ENCODE data around the gene A1BG. TPM values are rescaled to one million over a fixed set of nuclear protein-coding genes. Genes with fewer than 3 reads are reported as not detected.

A1BG gene
- total RNA-seq, 6 experiments from 2014 or later: 897 to 2,313 (median 1,164) TPM

DNA sequence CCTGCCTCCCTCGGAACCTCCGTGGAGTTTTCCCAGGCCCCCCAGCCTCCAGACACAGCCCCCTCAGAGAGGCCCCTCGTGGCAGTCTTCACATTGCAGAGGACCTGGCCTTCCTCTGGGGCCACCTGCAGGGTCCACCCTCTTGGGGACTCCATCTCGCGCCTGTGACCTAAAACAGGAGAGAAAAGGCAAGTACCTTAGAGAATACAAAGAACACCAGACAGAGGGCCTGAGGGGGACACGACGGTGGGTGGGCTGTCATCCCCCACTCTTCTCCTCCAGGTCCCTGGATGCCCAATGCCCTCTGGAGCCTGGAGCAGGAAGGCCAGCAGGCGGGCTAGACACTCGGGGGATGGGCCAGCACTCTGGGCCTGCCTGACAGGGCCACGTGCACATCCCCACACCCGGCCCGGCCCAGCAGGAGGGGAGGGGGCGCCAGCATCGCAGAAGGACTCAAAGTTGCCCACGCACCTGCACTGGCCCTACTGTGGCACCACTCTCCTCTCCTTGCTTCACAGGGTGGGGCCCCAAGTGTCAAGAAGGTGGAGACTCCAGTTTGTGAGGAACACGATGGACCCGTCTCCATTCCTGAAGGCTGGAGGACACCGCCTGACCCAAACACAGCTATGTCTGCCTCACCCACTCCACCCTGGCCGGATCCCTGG is 4.3 kb upstream of the A1BG start:
- no peaks in the 10 kb centered on the region for H3K27me3 ChIP-seq
- TF ChIP-seq, protein P1, sequence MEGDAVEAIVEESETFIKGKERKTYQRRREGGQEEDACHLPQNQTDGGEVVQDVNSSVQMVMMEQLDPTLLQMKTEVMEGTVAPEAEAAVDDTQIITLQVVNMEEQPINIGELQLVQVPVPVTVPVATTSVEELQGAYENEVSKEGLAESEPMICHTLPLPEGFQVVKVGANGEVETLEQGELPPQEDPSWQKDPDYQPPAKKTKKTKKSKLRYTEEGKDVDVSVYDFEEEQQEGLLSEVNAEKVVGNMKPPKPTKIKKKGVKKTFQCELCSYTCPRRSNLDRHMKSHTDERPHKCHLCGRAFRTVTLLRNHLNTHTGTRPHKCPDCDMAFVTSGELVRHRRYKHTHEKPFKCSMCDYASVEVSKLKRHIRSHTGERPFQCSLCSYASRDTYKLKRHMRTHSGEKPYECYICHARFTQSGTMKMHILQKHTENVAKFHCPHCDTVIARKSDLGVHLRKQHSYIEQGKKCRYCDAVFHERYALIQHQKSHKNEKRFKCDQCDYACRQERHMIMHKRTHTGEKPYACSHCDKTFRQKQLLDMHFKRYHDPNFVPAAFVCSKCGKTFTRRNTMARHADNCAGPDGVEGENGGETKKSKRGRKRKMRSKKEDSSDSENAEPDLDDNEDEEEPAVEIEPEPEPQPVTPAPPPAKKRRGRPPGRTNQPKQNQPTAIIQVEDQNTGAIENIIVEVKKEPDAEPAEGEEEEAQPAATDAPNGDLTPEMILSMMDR (IDR thresholded peaks at IDR 0.05): no peak
- no peak for TF ChIP-seq POLR2A (IDR thresholded peaks at IDR 0.05)
- DNase-seq (peak in 2 of 3 donors; percentile 18 to 22), ATAC-seq (no peak)
- no peak overlapping the region for H3K4me3 ChIP-seq
- intact Hi-C loops (cut with DNase I): no loop called here
- no peaks in the 10 kb centered on the region for H3K9me3 ChIP-seq
- H3K36me3 ChIP-seq: no peaks in the 10 kb centered on the region
- H3K4me1 ChIP-seq: peaks cover 0 to 28% (median 12%) of the 10 kb centered on the region in 4 donors
- H3K27ac ChIP-seq: no peak overlapping the region
- 60% methylated on average over 6 of the region's 19 CpGs for WGBS (ENCODE audit: insufficient coverage, low coverage, low lambda C conversion rate, missing lambda C conversion rate)

DNA sequence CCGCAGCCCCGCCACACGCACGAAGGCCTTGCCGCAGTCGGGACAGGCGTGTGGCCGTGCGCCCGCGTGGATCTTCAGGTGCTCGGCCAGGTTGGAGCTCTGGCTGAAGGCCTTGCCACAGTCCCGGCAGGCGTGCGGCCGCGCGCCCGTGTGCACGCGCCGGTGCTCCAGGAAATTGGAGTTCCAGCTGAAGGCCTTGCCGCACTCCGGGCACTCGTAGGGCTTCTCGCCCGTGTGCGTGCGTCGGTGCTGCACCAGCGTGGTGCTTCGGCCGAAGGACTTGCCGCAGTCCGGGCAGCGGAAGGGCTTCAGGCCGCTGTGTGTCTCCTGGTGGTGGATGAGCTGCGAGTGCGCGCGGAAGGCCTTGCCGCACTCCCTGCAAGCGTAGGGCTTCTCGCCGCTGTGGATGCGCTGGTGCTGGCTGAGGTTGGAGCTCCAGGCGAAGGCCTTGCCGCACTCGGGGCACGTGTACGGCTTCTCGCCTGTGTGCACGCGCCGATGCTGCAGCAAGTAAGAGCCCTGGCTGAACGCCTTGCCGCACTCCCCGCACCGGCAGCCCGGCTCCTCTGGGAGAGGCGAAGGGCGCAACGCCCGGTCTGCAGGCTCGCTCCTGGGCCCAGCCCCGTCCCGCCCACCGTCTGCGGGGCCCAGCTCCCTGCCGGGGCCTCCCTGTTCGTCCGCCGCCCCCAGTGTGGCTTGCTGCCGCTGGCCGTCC is 3.6 kb upstream of the A1BG start:
- TF ChIP-seq, protein P1 (IDR thresholded peaks at IDR 0.05): no peak
- TF ChIP-seq POLR2A (IDR thresholded peaks at IDR 0.05): no peak
- H3K4me3 ChIP-seq: peak overlapping the region; percentile 6 to 31 (median 29)
- no peaks in the 10 kb centered on the region for H3K36me3 ChIP-seq
- no CpG with 5 or more reads among the region's 75 CpGs for WGBS (ENCODE audit: insufficient coverage, low coverage, low lambda C conversion rate, missing lambda C conversion rate)
- no peaks in the 10 kb centered on the region for H3K27me3 ChIP-seq
- no peaks in the 10 kb centered on the region for H3K9me3 ChIP-seq
- DNase-seq: peak in 1 of 3 donors; percentile 54
- peaks cover 0 to 28% (median 12%) of the 10 kb centered on the region in 4 donors for H3K4me1 ChIP-seq
- H3K27ac ChIP-seq: no peak overlapping the region
- no peak for ATAC-seq
- intact Hi-C loops (cut with DNase I): no loop called here

DNA sequence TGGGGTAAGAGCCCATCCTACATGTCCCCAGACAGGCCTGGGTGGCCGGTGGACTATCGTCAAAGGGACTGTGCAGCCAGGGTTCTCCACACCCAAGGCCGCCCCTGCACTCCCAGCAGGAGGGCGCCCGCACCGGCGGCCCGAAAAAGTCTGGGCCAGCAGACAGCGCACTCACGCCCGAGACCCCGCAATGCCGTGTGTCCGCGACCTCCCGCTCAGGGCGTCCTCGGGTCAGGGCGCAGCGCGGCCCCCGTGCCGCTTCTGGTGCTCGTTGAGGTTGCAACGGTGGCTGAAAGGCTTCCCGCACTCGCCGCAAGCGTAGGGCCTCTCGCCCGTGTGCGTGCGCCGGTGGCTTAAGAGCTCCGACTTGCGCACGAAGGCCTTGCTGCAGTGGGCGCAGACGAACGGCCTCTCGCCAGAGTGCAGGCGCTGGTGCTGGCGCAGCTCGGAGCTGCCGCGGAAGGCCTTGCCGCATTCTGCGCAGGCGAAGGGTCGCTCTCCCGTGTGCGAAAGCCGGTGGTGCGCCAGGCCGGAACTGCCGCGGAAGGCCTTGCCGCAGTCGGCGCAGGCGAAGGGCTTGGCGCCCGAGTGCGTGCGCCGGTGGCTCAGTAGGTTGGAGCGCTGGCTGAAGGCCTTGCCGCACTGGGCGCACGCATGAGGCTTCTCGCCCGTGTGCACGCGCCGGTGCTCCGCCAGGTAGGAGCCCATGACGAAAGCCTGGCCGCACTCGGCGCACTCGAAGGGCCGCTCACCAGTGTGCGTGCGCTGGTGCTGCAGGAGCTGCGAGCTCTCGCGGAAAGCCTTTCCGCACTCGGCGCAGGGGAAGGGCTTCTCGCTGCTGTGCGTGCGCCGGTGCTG is 2.8 kb upstream of the A1BG start:
- no peak for ATAC-seq

DNA sequence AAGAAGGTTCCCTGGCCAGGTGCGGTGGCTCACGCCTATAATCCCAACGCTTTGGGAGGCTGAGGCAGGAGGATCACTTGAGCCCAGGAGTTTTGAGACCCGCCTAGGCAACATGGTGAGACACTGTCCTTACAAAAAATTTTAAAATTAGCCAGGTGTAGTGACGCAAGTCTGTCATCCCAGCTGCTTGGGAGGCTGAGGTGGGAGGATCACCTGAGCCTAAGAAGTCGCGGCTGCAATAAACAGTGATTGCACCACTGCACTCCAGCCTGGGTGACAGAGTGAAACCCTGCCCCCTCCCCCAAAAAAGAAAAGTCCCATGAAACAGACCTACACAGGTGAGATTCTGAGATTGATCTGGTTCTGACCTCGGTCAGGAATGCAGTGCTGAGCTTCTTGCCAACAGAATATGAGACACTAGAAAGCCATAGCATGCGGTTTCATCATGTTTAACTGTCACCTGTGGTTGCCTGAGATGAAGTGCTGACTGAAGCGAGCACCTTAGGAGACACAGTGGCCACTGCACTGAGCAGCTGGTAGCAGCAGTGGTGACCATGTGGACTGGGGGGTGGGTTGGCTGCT is 2.0 kb upstream of the A1BG start:
- H3K27ac ChIP-seq: no peak overlapping the region
- peaks cover 0 to 34% (median 15%) of the 10 kb centered on the region in 4 donors for H3K4me1 ChIP-seq
- intact Hi-C loops (cut with DNase I): no loop called here
- no peak overlapping the region for H3K4me3 ChIP-seq
- 51% methylated on average over 7 of the region's 10 CpGs for WGBS (ENCODE audit: insufficient coverage, low coverage, low lambda C conversion rate, missing lambda C conversion rate)
- ATAC-seq (peak in 1 of 4 donors; percentile 15), DNase-seq (peak in 1 of 3 donors; percentile 22)
- no peaks in the 10 kb centered on the region for H3K9me3 ChIP-seq
- no peaks in the 10 kb centered on the region for H3K27me3 ChIP-seq
- no peak for TF ChIP-seq POLR2A (IDR thresholded peaks at IDR 0.05)
- TF ChIP-seq, protein P1 (IDR thresholded peaks at IDR 0.05): no peak
- peaks cover 0 to 3% (median 0%) of the 10 kb centered on the region in 4 donors for H3K36me3 ChIP-seq

More for the DNA sequence above, 2.8 kb upstream of the A1BG start:
- H3K9me3 ChIP-seq: no peaks in the 10 kb centered on the region
- H3K27ac ChIP-seq: no peak overlapping the region
- peak in 1 of 3 donors; percentile 35 for DNase-seq
- H3K4me1 ChIP-seq: peaks cover 0 to 28% (median 14%) of the 10 kb centered on the region in 4 donors
- H3K27me3 ChIP-seq: no peaks in the 10 kb centered on the region
- no peaks in the 10 kb centered on the region for H3K36me3 ChIP-seq
- H3K4me3 ChIP-seq: peak overlapping the region; percentile 6 to 31 (median 29)
- intact Hi-C loops (cut with DNase I): no loop called here
- TF ChIP-seq POLR2A (IDR thresholded peaks at IDR 0.05): no peak
- TF ChIP-seq, protein P1 (IDR thresholded peaks at IDR 0.05): no peak
- no CpG with 5 or more reads among the region's 94 CpGs for WGBS (ENCODE audit: insufficient coverage, low coverage, low lambda C conversion rate, missing lambda C conversion rate)

Data from right lobe of liver (tissue), 6 donors.